ENCODE data around the gene ABCC5.

Gene ABCC5

GRCh38 chr3:183906234-183906921, 111.3 kb downstream of the ABCC5 start:
- no peaks in the 10 kb centered on the region for H3K36me3 ChIP-seq (ENCODE audit: low read length)
- H3K4me2 ChIP-seq (ENCODE audit: low read depth, low read length, poor library complexity, severe bottlenecking), result no peak overlapping the region
- H3K9me3 ChIP-seq (ENCODE audit: insufficient read depth, low read length), result no peaks in the 10 kb centered on the region
- no peak overlapping the region for H3K27ac ChIP-seq (ENCODE audit: low read depth, low read length)
- H2AFZ ChIP-seq (ENCODE audit: low read depth, low read length, severe bottlenecking), result no peak overlapping the region
- TF ChIP-seq EZH2phosphoT487 (conservative IDR thresholded peaks at IDR 0.05; ENCODE audit: low read length) (no peak), CTCF (IDR thresholded peaks at IDR 0.05; ENCODE audit: insufficient read depth, low read length, poor library complexity, severe bottlenecking) (no peak)
- no peak overlapping the region for H3K9ac ChIP-seq (ENCODE audit: low read length)
- H3K79me2 ChIP-seq (ENCODE audit: insufficient read depth, low read length), result no peaks in the 10 kb centered on the region
- H3K9me2 ChIP-seq (replicated peaks; ENCODE audit: insufficient read depth, low read length), result no peaks in the 10 kb centered on the region
- H4K20me1 ChIP-seq (ENCODE audit: low read depth, low read length), result no peaks in the 10 kb centered on the region
- no peaks in the 10 kb centered on the region for H3F3A ChIP-seq (ENCODE audit: insufficient read depth)
- no peaks in the 10 kb centered on the region for H3K27me3 ChIP-seq (ENCODE audit: low read length)
- H3K4me3 ChIP-seq (ENCODE audit: insufficient read depth, low read length, poor library complexity, severe bottlenecking), result no peak overlapping the region

- H3K9ac ChIP-seq (ENCODE audit: low read length), result no peak overlapping the region
- H3K27ac ChIP-seq (ENCODE audit: low read depth, low read length), result no peak overlapping the region
- H3K36me3 ChIP-seq (ENCODE audit: low read length), result no peaks in the 10 kb centered on the region
- no peaks in the 10 kb centered on the region for H3K79me2 ChIP-seq (ENCODE audit: insufficient read depth, low read length)
- H3F3A ChIP-seq (ENCODE audit: insufficient read depth), result no peaks in the 10 kb centered on the region
- no peaks in the 10 kb centered on the region for H3K9me2 ChIP-seq (replicated peaks; ENCODE audit: insufficient read depth, low read length)
- TF ChIP-seq EZH2phosphoT487 (conservative IDR thresholded peaks at IDR 0.05; ENCODE audit: low read length) (no peak), CTCF (IDR thresholded peaks at IDR 0.05; ENCODE audit: insufficient read depth, low read length, poor library complexity, severe bottlenecking) (no peak)
- no peak overlapping the region for H2AFZ ChIP-seq (ENCODE audit: low read depth, low read length, severe bottlenecking)
- H4K20me1 ChIP-seq (ENCODE audit: low read depth, low read length), result no peaks in the 10 kb centered on the region
- H3K4me3 ChIP-seq (ENCODE audit: insufficient read depth, low read length, poor library complexity, severe bottlenecking), result no peak overlapping the region
- H3K27me3 ChIP-seq (ENCODE audit: low read length), result no peaks in the 10 kb centered on the region
- no peak overlapping the region for H3K4me2 ChIP-seq (ENCODE audit: low read depth, low read length, poor library complexity, severe bottlenecking)
- H3K9me3 ChIP-seq (ENCODE audit: insufficient read depth, low read length), result no peaks in the 10 kb centered on the region
Observed at GRCh38 chr3:183904833-183905780, 112.6 kb downstream of the ABCC5 start.

GRCh38 chr3:183898028-183898431, 119.7 kb downstream of the ABCC5 start:
- no peaks in the 10 kb centered on the region for H3K36me3 ChIP-seq (ENCODE audit: low read length)
- TF ChIP-seq EZH2phosphoT487 (conservative IDR thresholded peaks at IDR 0.05; ENCODE audit: low read length) (no peak), CTCF (IDR thresholded peaks at IDR 0.05; ENCODE audit: insufficient read depth, low read length, poor library complexity, severe bottlenecking) (no peak)
- no peak overlapping the region for H3K4me3 ChIP-seq (ENCODE audit: insufficient read depth, low read length, poor library complexity, severe bottlenecking)

More at GRCh38 chr3:183898028-183898431, 119.7 kb downstream of the ABCC5 start:
- no peak overlapping the region for H3K4me2 ChIP-seq (ENCODE audit: low read depth, low read length, poor library complexity, severe bottlenecking)
- no peaks in the 10 kb centered on the region for H4K20me1 ChIP-seq (ENCODE audit: low read depth, low read length)
- no peak overlapping the region for H3K9ac ChIP-seq (ENCODE audit: low read length)
- no peaks in the 10 kb centered on the region for H3K9me3 ChIP-seq (ENCODE audit: insufficient read depth, low read length)
- H3K27ac ChIP-seq (ENCODE audit: low read depth, low read length), result no peak overlapping the region
- H3K27me3 ChIP-seq (ENCODE audit: low read length), result no peaks in the 10 kb centered on the region
- H3K9me2 ChIP-seq (replicated peaks; ENCODE audit: insufficient read depth, low read length), result no peaks in the 10 kb centered on the region
- no peaks in the 10 kb centered on the region for H3F3A ChIP-seq (ENCODE audit: insufficient read depth)
- no peaks in the 10 kb centered on the region for H3K79me2 ChIP-seq (ENCODE audit: insufficient read depth, low read length)
- H2AFZ ChIP-seq (ENCODE audit: low read depth, low read length, severe bottlenecking), result no peak overlapping the region
